Sciatic nerve (tissue), 2 donors: Measurements from ENCODE around the gene OR52N5. TPM values are rescaled to one million over a fixed set of nuclear protein-coding genes. Genes with fewer than 3 reads are reported as not detected.

Source experiments
- ATAC-seq: fragments of 200-7000 bp; cut with Tn5 transposase; one replicate; pipeline ENCODE4 v1.9.1; 2020; ENCODE audit warnings: mild to moderate bottlenecking, moderate library complexity
- DNase-seq: peaks from one replicate; pipeline ENCODE4 v3.0.0-alpha.2; 2020; ENCODE audit warnings: low spot score
- intact Hi-C: fragments of 100-400 bp; cut with DNase I; formaldehyde crosslinking; loops from one replicate; pipeline ENCODE4 v1.14.2; 2022
- total RNA-seq: library from RNA; stranded (reverse); fragmentation: NEBNext Ultra II Directional; extraction: Animal tissue kit (Norgen Biotek cat#: 25700); gene quantifications from one replicate; pipeline ENCODE4 v1.2.1, GENCODE V29; 2021
- donor health status: DM: no; HTN: no; CAD: no.
- donor health status: DM: no; HTN: no; CAD: no.

OR52N5 gene
- total RNA-seq, 1 donor from 2014 or later, result not detected

DNA sequence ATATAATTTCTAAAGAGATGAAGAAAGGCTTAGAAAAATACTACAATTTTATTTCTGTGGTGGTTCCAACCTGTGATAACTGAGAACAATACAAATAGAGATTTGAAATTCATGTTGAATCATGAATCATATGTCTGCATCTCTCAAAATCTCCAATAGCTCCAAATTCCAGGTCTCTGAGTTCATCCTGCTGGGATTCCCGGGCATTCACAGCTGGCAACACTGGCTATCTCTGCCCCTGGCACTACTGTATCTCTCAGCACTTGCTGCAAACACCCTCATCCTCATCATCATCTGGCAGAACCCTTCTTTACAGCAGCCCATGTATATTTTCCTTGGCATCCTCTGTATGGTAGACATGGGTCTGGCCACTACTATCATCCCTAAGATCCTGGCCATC is 46.8 kb downstream of the OR52N5 start, which contains the start of gene OR56B1:
Gene OR56B1 (plus strand): TSS at position 53 of the 400 bp plus-strand sequence. CDS start 69 bp downstream, at position 122.
- DNase-seq (no peak), ATAC-seq (no peak)
- intact Hi-C loops, result no loop called here

DNA sequence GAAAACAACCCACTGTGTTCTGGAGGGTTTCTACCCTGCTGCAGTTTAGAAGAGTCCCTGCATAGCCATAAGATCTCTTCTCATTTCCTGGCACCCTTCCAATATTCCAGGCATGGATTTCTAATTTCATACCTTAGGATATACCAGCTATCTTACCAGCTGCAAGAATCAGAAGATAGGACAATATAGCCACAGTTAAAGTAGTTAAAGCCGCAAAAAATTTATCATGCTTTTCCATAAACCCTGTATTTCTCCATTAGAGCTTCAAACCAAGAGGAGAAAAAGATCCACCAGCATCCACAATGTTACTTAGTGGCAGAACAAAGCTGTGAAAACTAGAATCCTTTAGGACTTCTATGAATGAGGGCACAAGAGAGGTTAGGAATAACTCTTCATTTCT is 55.5 kb downstream of the OR52N5 start:
- intact Hi-C loops, result no loop called here
- ATAC-seq, result no peak
- DNase-seq, result no peak

DNA sequence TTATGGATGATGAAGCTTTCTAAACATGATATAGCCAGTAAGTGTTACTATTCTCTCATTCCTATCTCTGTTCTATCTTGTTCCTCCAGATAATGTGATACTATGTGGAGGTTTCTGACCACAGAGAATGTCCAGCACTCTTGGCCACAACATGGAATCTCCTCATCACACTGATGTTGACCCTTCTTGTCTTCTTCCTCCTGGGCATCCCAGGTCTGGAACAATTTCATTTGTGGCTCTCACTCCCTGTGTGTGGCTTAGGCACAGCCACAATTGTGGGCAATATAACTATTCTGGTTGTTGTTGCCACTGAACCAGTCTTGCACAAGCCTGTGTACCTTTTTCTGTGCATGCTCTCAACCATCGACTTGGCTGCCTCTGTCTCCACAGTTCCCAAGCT is 56.8 kb downstream of the OR52N5 start:
- DNase-seq (no peak), ATAC-seq (no peak)
- intact Hi-C loops, result no loop called here

Other genes with a start within 250 kb of the OR52N5 start
- 0.89 TPM for gene OR52H1, start 234.8 kb downstream of the OR52N5 start, total RNA-seq
- not detected for gene OR52B6, start 202.5 kb downstream of the OR52N5 start, total RNA-seq
- 3.3 TPM for gene TRIM6, start 186.7 kb downstream of the OR52N5 start, total RNA-seq
- 7.2 TPM for gene TRIM34, start 158.4 kb downstream of the OR52N5 start, total RNA-seq
- gene TRIM5, start 98.3 kb downstream of the OR52N5 start, total RNA-seq, result 28.4 TPM
- 86.7 TPM for gene TRIM22, start 93.6 kb downstream of the OR52N5 start, total RNA-seq
- gene OR56B1, start 46.9 kb downstream of the OR52N5 start, total RNA-seq, result 0.40 TPM
- gene OR52N4, start 29.1 kb downstream of the OR52N5 start, total RNA-seq, result 0.85 TPM
- gene OR52N1, start 7.9 kb upstream of the OR52N5 start, total RNA-seq, result 0.13 TPM
- not detected for gene OR52N2, start 25.6 kb upstream of the OR52N5 start, total RNA-seq
- not detected for gene OR52E6, start 58.5 kb upstream of the OR52N5 start, total RNA-seq
- not detected for gene OR52E8, start 74.3 kb upstream of the OR52N5 start, total RNA-seq
- gene OR52E4, start 97.3 kb upstream of the OR52N5 start, total RNA-seq, result not detected
- not detected for gene OR52E5, start 109.9 kb upstream of the OR52N5 start, total RNA-seq
- not detected for gene OR56A3, start 158.9 kb upstream of the OR52N5 start, total RNA-seq
- gene OR56A5, start 185.1 kb upstream of the OR52N5 start, total RNA-seq, result not detected
- gene OR52L1, start 203.6 kb upstream of the OR52N5 start, total RNA-seq, result not detected
- 0.09 TPM for gene OR56A4, start 223.6 kb upstream of the OR52N5 start, total RNA-seq
- 0.13 TPM for gene OR56A1, start 247.4 kb upstream of the OR52N5 start, total RNA-seq